KBM-7 (cell line): ENCODE measurements around the gene PGBD5.

Experiments used
- DNase-seq: peaks from one replicate; pipeline ENCODE4 v3.0.0-alpha.2; 2015
- in situ Hi-C: fragments of 300-500 bp; cut with MboI; formaldehyde crosslinking; loops from 2 replicates; pipeline ENCODE4 v1.14.3; 2020; ENCODE audit warnings: low sequenced_read_pairs, low pct_unique_long_range_greater_than_20kb, mixed read lengths

The PGBD5 gene

DNA sequence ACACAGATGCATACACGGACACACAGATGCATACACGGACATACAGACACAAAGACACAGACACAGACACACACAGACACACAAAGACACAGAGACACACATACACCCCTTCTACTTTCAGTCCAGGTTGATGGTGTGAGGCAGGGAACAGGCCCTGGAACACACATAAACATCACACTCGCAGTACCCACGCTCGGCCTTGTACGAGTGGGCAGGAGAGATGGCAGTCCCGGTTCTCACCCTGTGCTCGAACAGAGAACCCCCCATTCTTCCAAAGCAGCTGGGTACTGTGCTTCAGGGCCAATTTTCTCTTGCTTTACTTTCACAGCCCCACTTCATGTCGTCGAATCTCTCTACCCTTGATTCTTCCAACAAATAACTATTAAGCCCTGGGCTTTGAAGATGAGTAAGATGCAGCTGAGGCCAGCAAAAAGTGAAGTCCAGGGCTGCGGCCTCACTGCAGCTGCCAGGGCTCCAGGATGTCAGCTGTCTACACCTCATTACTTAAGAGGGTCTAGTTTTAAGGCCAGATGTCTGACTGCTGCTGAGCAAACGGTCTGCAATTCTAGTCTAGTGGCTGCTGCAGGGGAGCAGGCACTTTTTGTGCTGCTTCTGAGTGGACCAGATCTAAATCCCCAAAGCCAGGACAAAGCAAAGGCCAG, 90.1 kb downstream of the PGBD5 start:
- DNase-seq: no peak
- in situ Hi-C loops: no loop called here

GRCh38 chr1:230334447-230334837, 91.7 kb downstream of the PGBD5 start:
- in situ Hi-C loops: no loop called here

DNA sequence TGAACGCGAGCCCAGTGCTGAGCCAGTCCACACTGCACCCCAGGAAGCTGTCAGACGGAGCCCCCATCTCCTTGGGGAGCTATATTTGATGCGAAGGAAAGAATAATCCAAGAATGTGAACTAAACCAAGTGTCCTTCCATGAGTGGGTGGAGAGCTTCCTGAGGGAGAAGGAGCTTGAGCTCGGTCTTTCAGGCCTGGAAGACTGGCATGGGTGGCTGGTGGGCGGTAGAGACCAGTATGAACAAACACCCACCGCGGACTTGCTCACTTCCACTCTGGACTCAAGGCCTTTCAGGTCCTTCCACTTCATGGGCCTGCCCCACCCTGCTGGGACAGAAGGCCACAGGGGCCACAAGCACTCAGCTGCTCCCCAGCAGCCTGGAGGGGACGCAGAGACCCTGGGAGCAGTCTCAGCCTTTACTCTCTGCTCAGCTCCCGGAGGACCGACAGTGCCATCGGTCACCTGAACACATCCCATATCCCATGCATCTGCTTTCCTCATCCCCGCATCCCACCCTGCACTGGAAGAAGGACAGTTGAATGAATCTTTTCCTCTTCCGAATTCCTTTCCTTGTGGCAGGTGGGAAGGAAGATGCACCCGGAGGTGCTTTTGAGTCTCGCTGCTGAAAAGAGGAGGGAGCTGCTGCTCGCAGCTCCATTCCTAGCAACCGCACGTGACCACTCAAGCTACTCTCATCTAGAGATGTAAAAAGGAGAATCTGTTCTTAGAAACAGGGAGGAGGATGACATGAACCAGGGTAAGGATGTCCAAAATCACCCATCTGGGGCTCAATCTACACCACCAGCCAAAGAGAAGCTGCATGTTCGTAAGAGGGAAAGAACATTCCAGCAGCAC, 92.3 kb downstream of the PGBD5 start:
- DNase-seq: no peak
- in situ Hi-C loops: no loop called here

More at GRCh38 chr1:230334447-230334837, 91.7 kb downstream of the PGBD5 start:
- no peak for DNase-seq

GRCh38 chr1:230332575-230333066, 93.5 kb downstream of the PGBD5 start:
- in situ Hi-C loops: no loop called here

GRCh38 chr1:230332061-230332460, 94.1 kb downstream of the PGBD5 start:
- DNase-seq: no peak

More at GRCh38 chr1:230332575-230333066, 93.5 kb downstream of the PGBD5 start:
- no peak for DNase-seq

GRCh38 chr1:230330157-230330556, 96.0 kb downstream of the PGBD5 start:
- in situ Hi-C loops: no loop called here
- DNase-seq: no peak

More at GRCh38 chr1:230332061-230332460, 94.1 kb downstream of the PGBD5 start:
- in situ Hi-C loops: no loop called here

DNA sequence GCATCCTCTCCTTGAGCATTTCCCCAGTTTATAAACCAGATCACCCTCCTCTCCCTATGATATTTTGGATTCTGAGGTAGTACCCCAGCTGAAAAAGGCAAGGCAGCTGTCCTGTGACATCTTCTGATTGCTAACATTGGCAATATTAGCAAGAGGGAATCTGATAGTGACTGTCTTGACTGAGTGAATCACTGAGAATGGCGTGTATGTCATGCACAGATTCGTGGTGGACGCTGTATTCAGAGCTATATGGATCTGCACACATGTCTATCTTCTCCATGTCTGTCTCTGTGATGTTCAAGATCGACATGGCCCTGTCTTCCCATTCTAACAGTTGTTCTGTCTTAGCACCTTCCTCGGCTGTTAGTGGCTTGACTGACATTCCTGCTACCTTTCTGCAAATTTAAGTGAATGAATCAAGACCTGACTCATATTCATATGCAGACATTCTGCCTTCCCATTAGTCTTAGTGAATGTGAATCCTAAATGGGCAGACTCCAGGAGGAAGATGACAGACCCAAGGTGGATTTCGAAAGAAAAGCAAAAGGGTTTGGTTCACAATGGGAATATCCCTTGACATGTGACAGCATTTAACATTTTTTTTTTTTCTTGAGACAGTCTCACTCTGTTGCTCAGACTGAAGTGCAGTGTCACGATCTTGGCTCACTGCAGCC, 97.7 kb downstream of the PGBD5 start:
- in situ Hi-C loops: no loop called here
- DNase-seq: no peak

DNA sequence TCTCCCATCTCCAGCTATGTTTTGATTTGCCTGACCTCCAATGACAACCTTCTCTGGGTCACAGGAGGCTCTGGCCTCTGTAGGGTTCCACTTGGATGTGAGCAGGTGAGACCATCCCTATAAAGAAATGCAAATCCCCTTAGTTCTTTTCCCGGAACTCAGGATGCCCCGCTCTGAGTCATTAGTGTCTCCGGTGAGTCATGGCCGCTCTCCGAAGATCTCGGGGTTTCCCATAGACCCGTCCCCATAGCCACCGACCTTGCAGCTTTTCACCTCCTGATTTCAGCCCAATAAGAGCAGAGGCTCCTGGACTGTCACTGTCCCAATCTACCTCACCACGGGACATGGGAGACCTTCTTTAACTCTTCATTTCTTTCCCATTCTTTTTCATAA, 98.2 kb downstream of the PGBD5 start:
- in situ Hi-C loops: no loop called here
- no peak for DNase-seq

DNA sequence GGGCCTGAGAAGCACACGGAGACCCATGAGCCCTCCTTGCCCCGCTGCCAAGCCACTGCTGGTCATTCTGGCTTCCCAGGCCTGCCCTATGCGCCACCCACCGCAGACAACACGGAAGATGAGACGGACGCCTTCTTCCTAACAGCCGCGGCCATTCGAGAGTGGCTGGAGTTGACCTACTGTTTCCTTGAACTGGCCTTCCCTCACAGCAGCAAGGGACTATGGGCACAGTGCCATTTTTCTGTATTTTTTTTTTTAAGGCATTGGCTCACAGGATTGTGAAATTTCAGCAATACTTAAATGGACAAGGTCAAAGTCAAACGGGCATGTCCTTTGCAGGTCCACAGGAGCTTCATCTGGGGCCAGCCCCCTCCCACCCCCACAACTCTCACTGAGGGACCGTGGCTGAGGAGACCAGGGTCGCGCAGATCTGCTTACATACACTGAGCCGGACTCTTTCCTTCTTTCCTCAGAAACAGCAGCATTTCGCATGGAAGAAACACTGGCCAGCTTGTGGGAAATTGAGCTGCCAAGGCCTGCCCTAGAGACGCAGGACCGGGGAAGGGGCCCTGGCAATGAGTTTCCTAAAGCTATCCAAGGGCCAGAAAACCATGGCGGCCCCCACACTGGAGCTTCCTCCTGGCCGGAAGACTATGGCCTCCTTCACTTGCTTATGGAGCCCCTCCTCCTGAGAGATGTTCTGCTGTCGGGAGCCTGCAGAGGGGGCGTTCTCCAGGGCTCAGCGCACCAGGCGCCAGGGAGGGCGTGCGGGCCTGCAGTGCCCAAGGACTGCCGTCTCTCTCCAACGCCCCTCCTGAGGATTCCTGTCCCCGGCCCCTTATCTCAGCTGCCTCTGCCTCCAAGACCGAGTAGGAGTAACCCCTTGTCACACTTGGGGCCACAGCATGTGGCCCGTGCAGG, 98.9 kb downstream of the PGBD5 start:
- in situ Hi-C loops: no loop called here
- DNase-seq: no peak

DNA sequence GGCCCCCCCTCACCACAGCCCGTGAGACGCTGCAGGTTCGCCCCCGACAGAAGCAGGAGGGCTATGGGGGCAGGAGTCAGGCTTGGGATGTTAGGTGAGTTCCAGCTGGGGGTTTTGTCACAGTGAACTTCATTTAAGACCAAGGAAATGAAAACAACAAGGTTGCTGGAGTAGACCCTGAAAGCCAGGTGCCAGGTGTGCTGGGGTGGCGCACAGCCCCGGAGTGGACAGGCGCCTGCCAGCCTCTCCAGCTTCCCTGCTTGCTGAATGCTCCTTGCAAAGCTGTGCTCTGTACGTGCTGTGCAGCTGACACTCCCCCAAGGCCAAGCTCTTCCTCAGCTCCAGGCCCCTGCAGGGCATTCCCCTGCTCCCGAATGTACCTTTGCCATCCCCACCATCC, 102.4 kb downstream of the PGBD5 start:
- no peak for DNase-seq
- in situ Hi-C loops: loop anchor here (25.0 kb wide), 2 partner anchors 661 to 1061 kb away; partner anchors contain the start of gene RAB4A

DNA sequence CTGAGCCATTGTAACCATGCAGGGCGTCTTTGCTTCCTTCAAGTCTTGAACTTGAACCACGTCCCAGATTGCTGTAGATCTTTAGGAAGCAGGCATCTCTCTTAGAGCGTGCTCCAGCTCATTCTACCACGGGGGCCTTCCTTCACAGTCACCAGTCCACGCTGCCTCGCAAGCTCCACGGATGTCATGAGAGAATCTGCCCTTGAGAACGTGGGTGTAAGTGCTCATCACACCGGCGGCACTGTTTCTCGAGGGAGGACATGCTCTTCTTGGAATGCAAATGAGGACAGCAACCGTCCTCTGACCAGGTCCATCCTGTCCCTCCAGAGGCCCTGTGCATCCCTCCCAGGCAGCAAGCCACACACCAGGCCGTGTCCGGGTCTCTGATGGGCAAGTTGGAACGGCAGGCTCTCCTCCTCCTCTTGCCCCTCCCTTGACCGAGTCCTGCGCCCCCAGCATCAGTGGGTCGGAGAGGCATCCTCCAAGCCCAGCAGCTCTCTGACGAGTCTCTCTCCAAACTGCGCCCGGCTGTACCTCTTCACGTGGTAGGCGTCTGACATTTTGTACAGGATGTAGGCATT, 103.1 kb downstream of the PGBD5 start:
- DNase-seq: no peak
- in situ Hi-C loops: loop anchor here (25.0 kb wide), 2 partner anchors 661 to 1061 kb away; partner anchors contain the start of gene RAB4A

DNA sequence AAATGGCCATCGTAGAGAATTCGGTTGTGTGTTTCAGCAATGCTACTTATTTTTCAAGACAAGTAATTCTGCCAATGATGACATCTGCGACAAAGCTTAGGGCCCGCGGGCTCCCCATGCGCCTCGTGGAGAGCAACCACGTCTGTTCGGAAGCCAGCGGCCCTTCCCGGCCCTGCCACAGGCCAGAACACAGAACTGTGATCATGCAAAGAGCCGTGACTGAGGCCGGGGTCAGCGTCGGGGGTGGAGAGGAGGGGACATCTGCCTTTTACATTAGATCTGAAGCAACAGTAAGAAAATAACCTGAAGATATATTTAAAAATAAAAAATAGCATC, 103.7 kb downstream of the PGBD5 start:
- in situ Hi-C loops: loop anchor here (25.0 kb wide), 2 partner anchors 660 to 1060 kb away; partner anchors contain the start of gene RAB4A

DNA sequence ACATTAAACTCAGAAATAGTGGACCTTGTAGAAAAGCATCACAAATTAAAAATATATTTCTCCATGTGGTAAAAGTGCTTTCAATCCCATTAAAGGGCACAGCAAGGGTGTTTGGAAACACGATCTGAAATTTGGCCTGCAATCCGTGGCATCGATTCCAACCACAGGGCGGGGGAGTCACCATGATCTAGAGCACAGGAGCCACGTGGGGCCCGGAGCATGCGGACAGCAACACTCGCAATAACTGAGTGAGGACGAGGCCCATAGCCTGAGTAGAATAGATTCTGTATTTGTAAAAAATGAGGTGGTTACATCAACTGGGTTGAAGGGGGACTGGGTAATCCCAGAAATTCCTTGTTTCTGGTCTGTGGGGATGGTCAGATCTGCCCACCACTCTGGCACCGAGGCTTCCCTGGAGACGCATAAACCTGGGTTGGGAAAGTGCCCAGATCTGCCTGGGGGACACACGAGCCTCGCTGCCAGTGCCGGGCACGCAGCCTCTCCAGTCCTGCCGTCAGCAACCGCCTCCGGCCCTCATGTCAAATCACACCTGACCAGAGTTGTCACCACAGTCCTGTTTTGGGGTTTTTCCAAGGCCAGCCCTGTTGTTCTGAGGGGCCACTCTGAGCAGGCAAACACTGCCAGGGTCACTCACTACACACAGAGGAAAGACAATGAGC, 104.3 kb downstream of the PGBD5 start:
- no peak for DNase-seq
- in situ Hi-C loops: loop anchor here (25.0 kb wide), 2 partner anchors 660 to 1060 kb away; partner anchors contain the start of gene RAB4A

More for the DNA sequence above, 103.7 kb downstream of the PGBD5 start:
- DNase-seq: no peak

- DNase-seq: no peak
- in situ Hi-C loops: loop anchor here (25.0 kb wide), 2 partner anchors 659 to 1059 kb away; partner anchors contain the start of gene RAB4A
Observed at GRCh38 chr1:230321341-230321740, 104.8 kb downstream of the PGBD5 start.

DNA sequence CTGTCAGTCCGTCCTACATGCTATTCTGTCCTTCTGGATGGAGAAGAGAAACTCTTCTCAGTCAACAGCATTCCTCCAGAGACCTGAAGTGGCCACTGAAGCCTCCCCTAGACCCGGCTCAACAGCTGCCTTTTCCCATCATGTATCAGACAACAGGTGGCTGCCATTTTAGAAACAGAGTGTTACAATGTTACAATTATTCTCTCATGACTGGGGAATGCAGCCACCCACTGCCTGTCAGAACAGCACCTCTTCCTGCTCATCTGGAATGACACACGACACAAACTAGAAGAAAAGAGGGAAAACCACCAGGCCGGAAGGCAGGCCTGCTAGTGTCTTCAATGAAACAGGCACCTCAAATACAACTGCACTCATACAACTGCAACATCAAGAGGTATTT, 105.3 kb downstream of the PGBD5 start:
- DNase-seq: no peak
- in situ Hi-C loops: loop anchor here (25.0 kb wide), 2 partner anchors 659 to 1059 kb away; partner anchors contain the start of gene RAB4A

DNA sequence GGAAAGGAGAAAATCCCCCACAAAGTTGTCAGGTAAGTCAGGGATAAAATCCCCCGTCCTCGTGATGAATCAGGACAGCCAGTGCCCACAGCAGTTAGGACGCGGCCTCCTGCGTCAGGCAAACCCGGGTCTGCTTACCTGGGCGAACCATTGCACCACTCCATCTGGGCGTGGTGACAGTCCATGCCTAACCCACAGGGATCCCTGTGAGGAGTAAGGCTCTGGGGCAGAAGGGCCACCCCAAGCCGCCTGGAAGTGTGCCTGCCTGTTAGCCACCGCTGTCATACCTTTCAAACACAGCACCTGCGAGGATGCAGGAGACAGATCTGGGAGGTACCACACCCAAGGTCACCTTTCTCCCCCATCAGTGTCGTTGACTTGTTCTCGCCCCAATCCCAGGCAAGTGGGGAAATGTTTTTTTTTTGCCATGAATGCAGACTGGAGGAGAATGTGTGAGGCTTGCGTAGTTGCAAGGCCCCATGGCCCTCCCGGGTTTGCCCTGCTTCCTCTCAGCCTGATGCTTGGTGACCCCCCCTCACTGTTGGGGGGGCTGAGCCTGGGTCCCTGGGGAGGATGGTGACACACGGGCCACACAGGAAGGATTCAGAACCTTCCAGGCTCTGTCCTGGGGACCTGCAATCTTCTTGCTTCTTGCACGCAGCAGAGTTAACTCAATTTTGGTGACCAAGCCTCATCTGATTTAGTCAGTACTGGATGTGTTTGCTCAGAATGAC, 107.0 kb downstream of the PGBD5 start:
- in situ Hi-C loops: loop anchor here (25.0 kb wide), 2 partner anchors 657 to 1057 kb away; partner anchors contain the start of gene RAB4A
- no peak for DNase-seq
